ENCODE measurements around the gene MRPL58.
"Not testable (repeated sequence)": the region's sequence is repeated elsewhere in the genome, so short reads cannot be mapped to it uniquely, and the experiment has no call there.

MRPL58 gene

GRCh38 chr17:75012346-75013091 lies at the start of gene MRPL58:
TSS of gene MRPL58 (plus strand) at chr17:75012670. CDS start at chr17:75012687, 17 bp downstream.
- peak; percentile 41 for DNase-seq (ENCODE audit: low read depth, low spot score)

DNA sequence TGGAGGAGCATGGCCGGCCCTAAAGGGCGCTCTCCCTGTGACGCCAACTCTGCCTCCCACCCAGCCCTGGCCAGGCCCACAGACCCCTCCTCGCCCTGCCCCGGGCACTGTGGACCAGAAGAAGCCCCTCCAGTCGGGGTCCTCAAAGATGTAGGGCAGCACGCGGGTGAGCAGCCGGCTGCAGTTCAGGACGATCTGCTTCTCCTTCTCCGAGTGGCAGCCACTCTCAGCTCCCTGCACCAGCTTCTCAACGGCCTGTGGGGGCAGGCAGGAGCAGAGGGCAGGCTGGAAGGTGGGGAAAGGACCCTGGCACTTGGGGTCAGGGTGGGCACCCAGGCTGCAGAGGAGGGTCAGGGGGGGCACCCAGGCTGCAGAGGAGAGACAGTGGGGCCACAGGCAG lies 48.8 kb upstream of the MRPL58 start:
- no peak for DNase-seq (ENCODE audit: low read depth, low spot score)

DNA sequence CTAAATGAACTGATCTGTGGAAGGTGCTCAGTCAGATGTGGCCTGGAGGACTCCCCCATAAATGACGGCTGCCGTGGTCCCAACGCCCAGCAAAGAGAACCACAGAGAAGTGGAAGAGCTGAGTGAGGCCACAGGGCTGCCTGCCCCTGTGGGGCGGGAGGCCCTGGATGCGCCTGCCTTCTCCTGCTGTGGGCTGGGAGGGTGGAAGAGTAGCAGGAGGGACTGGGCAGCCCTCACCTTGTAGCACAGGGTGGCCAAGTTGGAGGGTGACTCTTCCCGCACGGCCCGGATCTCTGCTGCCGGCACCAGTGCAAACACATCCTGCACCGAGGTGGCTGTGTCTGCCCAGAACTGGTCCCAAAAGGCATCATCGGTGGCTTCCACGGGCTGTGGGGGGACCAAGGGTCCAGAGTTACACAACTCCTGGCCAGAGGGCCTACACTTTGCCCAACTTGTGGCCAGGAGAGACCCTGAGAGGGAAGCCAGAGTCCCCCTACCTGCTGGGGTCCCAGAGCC lies 48.2 kb upstream of the MRPL58 start:
- DNase-seq (ENCODE audit: low read depth, low spot score), result no peak

GRCh38 chr17:74964988-74965622 lies 47.4 kb upstream of the MRPL58 start:
- DNase-seq (ENCODE audit: low read depth, low spot score), result no peak

GRCh38 chr17:74968361-74968780 lies 44.1 kb upstream of the MRPL58 start:
- no peak for DNase-seq (ENCODE audit: low read depth, low spot score)

DNA sequence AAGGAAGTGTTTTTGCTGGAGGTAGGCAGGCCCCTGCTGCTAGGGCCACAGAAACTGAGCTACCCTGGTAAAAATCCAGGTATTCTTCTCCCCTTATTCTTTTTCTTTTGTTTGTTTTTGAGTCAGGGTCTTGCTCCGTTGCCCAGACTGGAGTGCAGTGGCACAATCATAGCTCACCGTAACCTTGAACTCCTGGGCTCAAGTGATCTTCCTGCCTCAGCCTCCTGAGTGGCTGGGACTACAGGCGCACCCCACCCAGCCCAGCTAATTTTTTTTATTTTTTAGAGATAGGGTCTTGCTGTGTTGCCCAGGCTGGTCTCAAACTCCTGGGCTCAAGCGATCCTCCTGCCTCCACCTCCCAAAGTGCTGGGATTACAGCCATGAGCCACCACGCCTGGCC lies 43.0 kb upstream of the MRPL58 start:
- DNase-seq (ENCODE audit: low read depth, low spot score), result not testable (repeated sequence)

DNA sequence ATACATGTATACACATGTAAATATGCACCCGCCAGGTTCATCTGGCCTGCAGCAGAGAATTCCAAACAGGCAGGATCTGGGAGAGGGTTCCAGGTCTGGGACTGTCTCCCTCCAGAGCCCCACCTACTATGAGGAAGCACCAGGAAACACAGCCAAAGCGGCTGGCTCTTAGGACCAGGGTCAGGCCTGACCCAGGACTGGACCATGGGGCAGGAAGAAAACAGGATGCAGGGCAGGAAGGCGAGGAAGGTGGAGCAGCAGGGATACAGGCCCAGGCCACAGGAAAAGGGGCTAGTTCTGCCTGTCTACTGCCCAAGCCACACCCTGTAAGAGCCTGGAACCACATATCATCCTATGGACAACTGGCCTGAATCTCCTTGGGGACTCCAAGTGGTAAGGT lies 42.1 kb upstream of the MRPL58 start:
- no peak for DNase-seq (ENCODE audit: low read depth, low spot score)

GRCh38 chr17:74971069-74971841 lies 41.2 kb upstream of the MRPL58 start:
- DNase-seq (ENCODE audit: low read depth, low spot score), result no peak

GRCh38 chr17:74971842-74972106 lies 40.7 kb upstream of the MRPL58 start:
- DNase-seq (ENCODE audit: low read depth, low spot score), result no peak

DNA sequence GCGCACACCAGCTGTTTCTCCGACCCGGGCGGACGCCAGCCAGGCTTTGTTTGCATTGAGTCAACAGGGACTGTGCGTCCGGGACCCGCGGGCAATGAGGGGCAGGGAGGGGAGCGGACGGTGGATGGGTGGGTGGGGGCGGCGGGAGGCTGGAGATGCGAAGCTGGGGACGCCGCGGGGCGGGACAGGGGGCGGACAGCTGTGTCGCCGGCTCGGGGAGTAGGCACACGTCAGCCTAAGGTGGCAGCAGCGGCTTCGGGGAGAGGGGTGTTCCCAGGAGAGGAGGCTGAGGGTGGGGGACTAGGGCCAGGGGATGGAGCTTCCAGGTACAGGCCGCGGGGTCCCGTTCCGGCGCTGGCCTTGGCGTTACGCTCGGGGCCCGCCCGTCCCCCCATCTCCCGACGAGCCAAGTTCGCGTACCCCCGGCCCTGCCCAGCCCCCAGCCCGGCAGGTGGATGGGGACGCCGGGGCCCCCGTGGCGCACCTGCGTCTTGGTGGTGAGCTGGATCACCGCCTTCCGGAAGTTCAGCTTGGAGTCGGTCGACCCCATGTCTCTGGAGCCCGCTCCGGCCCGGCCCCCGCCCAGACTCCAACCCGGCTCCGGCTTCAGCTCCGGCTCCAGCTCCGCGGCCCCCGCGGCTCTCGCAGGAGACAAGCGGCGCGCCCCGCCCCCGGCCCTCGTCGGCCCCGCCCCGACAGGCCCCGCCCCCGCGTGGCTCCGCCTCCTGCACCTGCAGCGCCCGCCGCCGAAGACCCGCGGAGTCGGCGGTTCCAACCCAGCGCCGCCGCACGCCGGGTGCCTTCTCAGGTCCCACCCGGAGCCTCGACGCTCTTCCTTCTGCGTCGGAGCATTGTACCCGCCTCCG lies 40.1 kb upstream of the MRPL58 start, which contains the start of gene HID1:
HID1 (minus strand) TSS at position 653 of the 866 bp plus-strand sequence; CDS start at position 550, 103 bp downstream.
- DNase-seq (ENCODE audit: low read depth, low spot score), result no peak

- DNase-seq (ENCODE audit: low read depth, low spot score), result no peak
Observed at GRCh38 chr17:74972973-74973328, 39.5 kb upstream of the MRPL58 start.

- no peak for DNase-seq (ENCODE audit: low read depth, low spot score)
Observed at GRCh38 chr17:74975943-74976342, 36.5 kb upstream of the MRPL58 start.

GRCh38 chr17:74977802-74978201 lies 34.7 kb upstream of the MRPL58 start:
- no peak for DNase-seq (ENCODE audit: low read depth, low spot score)

DNA sequence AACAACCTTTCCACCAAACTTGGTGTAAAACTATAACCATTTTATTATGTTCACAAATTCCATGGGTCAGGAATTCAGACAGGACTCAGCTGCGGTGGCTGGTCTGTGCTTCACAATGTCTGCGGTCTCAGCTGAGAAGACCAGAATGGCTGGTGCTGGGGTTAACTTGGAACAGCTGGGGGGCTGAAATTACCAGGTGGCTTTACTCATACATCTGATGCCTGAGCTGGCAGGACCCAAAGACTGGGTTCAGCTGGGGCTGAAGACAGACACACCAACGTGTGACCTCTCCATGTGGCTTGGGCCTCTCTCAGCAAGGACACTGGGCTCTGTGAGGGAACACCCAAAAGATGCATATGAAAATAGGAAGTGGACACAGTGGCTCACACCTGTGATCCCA lies 34.2 kb upstream of the MRPL58 start:
- no peak for DNase-seq (ENCODE audit: low read depth, low spot score)

DNA sequence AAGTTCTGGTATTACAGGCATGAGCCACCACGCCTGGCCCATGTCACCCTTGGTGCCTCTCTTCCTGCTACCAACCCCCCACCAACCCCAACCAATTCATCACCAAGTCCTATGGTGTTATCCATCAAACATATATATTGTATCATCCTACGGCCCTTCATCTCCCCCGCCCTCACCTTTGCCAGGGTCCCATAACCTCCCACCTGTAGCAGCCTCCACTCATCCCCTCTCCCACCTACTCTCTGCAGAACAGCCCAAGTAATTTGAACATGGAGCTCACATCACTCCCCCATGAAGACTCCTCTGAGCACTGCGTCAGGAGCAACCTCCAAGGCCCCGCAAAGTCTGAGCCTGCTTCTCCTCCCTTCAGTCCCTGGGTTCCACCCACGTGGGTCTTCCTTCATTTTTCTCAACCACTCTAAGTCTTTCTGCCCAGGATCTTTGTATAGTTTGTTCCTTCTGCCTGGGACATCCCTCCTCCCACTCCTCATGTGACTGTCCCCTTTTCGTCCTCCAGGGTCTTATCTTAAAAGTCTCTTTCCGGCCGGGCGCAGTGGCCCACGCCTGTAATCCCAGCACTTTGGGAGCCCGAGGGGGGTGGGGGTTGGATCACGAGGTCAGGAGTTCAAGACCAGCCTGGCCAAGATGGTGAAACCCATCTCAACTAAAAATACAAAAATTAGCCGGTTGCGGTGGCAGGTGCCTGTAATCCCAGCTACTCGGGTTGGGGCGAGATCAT lies 32.9 kb upstream of the MRPL58 start:
- DNase-seq (ENCODE audit: low read depth, low spot score), result no peak

- DNase-seq (ENCODE audit: low read depth, low spot score), result no peak
Observed at GRCh38 chr17:74981318-74981978, 31.0 kb upstream of the MRPL58 start.

- DNase-seq (ENCODE audit: low read depth, low spot score), result no peak
Observed at GRCh38 chr17:74981979-74982662, 30.3 kb upstream of the MRPL58 start.

DNA sequence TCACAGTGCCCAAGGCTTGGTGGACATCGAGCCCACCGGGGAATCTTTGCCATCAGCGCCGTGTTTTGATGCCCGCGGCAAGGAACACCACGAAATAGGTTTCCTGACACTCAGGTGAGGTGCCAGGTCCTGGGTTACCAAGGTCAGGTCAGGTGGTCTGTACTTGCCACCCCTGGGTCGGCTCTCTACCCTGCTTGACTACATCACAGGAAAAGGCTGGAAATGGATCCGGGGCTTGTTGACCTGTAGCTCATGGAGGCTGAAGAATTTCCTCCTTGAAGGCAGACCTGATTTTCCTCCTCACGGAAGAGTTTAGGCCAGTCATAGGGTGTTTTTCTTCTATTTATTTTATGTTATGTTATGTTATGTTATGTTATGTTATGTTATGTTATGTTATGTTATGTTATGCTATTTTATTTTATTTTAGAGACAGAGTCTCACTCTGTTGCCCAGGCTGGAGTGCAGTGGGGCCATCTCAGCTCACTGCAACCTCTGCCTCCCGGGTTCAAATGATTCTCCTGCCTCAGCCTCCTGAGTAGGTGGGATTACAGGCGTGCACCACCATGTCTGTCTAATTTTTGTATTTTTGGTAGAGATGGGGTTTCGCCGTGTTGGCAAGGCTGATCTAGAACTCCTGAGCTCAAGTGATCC lies 29.7 kb upstream of the MRPL58 start:
- not testable (repeated sequence) for DNase-seq (ENCODE audit: low read depth, low spot score)

GRCh38 chr17:74986206-74986576 lies 26.3 kb upstream of the MRPL58 start:
- DNase-seq (ENCODE audit: low read depth, low spot score), result no peak

Measured in brain pericyte (primary cell).